Lung (tissue), 12 donors: Measurements from ENCODE around the gene KLHL30. TPM values are rescaled to one million over a fixed set of nuclear protein-coding genes. Genes with fewer than 3 reads are reported as not detected.

Experiments used
- ATAC-seq: fragments of 200-7000 bp; cut with Tn5 transposase; one replicate; pipeline ENCODE4 v1.9.1; 2020; ENCODE audit warnings: moderate number of reproducible peaks; ENCODE audit not compliant: insufficient read depth, low FRiP score
- DNase-seq, 3 donors: peaks; one replicate each; pipeline ENCODE4 v3.0.0-alpha.2; 2013 to 2017
- H3K27ac ChIP-seq, 2 donors: one replicate each; pipeline ENCODE4 v1.5.1; 2013; ENCODE audit warnings: mild to moderate bottlenecking in 2 of 2, moderate library complexity in 2 of 2, control low read depth in 1 of 2, inconsistent platforms in 1 of 2, low read depth in 1 of 2, low read length in 1 of 2
- H3K27me3 ChIP-seq, 3 donors: one replicate each; pipeline ENCODE4 v1.5.1; 2013; ENCODE audit warnings: low read length in 2 of 3; ENCODE audit not compliant: control insufficient read depth in 3 of 3, insufficient read depth in 3 of 3
- H3K36me3 ChIP-seq, 4 donors: one replicate each; pipeline ENCODE4 v1.5.1; 2013; ENCODE audit warnings: low read length in 4 of 4, mild to moderate bottlenecking in 1 of 4, moderate library complexity in 1 of 4; ENCODE audit not compliant: control insufficient read depth in 4 of 4, insufficient read depth in 4 of 4
- H3K4me1 ChIP-seq, 5 donors: one replicate each; pipeline ENCODE4 v1.5.1; 2013; ENCODE audit warnings: low read length in 5 of 5, mild to moderate bottlenecking in 2 of 5, moderate library complexity in 1 of 5; ENCODE audit not compliant: control insufficient read depth in 5 of 5, insufficient read depth in 5 of 5
- H3K4me3 ChIP-seq: one replicate; pipeline ENCODE4 v1.5.1; 2013; ENCODE audit warnings: mild to moderate bottlenecking, control low read depth, moderate library complexity
- H3K9ac ChIP-seq, 2 donors: one replicate each; pipeline ENCODE4 v1.5.1; 2013; ENCODE audit warnings: low read length in 2 of 2, control low read depth in 1 of 2; ENCODE audit not compliant: insufficient read depth in 1 of 2
- H3K9me3 ChIP-seq, 4 donors: one replicate each; pipeline ENCODE4 v1.5.1; 2013; ENCODE audit warnings: low read length in 3 of 4, mild to moderate bottlenecking in 1 of 4, moderate library complexity in 1 of 4; ENCODE audit not compliant: control insufficient read depth in 4 of 4, insufficient read depth in 3 of 4
- CTCF ChIP-seq: IDR thresholded peaks from 2 replicates; pipeline ENCODE4 v1.5.1; 2012; ENCODE audit warnings: mild to moderate bottlenecking; ENCODE audit errors: control extremely low read depth, extremely low read depth
- WGBS, 2 donors: extraction: QIAGEN DNeasy Blood & Tissue Kit; methylation state at CpG; one replicate each; pipeline ENCODE4 v1.1.7; 2013; 5-methylcytosine and 5-hydroxymethylcytosine counted together
- polyA plus RNA-seq, 2 donors: library from polyadenylated mRNA; stranded (reverse); fragments of 200-250 nt; gene quantifications; one replicate each; pipeline ENCODE4 v1.2.1, GENCODE V29; 2013
- total RNA-seq, 2 donors: library from RNA; depleted of rRNA in 1 of 2; stranded (reverse); fragments of >200 nt in 1 of 2; gene quantifications; one replicate each; pipeline ENCODE4 v1.2.1, GENCODE V29; 2014 to 2021
- donor health status: control.
- donor health status: control.
- donor health status: Bipolar disorder and iron deficiency.
- donor health status: healthy.
- donor health status: DM: yes; HTN: yes; CAD: no.

Gene KLHL30
- total and polyA plus RNA-seq, 4 donors, result 0.18 to 2.1 (median 0.39) TPM

- H3K9me3 ChIP-seq, result no peaks in the 10 kb centered on the region
- DNase-seq, result no peak
- H3K27ac ChIP-seq, result no peak within 1 kb of the TSS
- H3K27me3 ChIP-seq, result no peaks in the 10 kb centered on the region
- WGBS, 2 donors, result 71 to 82% methylated on average over 38 of the region's 38 CpGs
- no peak within 1 kb of the TSS for H3K9ac ChIP-seq
- no peaks in the 10 kb centered on the region for H3K36me3 ChIP-seq
- no peak for TF ChIP-seq CTCF
- no peak within 1 kb of the TSS for H3K4me3 ChIP-seq
- ATAC-seq, result no peak
- H3K4me1 ChIP-seq, result peaks cover 0 to 3% (median 0%) of the 10 kb centered on the region in 5 donors
These were observed 38.2 kb upstream of the KLHL30 start, which contains the start of gene ESPNL for GRCh38 chr2:238100049-238100820. Gene ESPNL, plus strand, starts transcription at chr2:238100340. Its CDS starts 80 bp downstream, at chr2:238100420.

- Histone ChIP-seq H3K27ac (no peak overlapping the region), H3K27me3 (no peaks in the 10 kb centered on the region), H3K4me3 (no peak overlapping the region), H3K36me3 (no peaks in the 10 kb centered on the region), H3K9ac (no peak overlapping the region), H3K4me1 (peaks cover 0 to 3% (median 0%) of the 10 kb centered on the region in 5 donors), H3K9me3 (no peaks in the 10 kb centered on the region)
- ATAC-seq (no peak), DNase-seq (no peak)
- WGBS, 2 donors, result 84 to 89% methylated on average over 27 to 28 of the region's 28 CpGs
- TF ChIP-seq CTCF, result no peak
These were observed 37.4 kb upstream of the KLHL30 start for GRCh38 chr2:238100821-238101771.

DNA sequence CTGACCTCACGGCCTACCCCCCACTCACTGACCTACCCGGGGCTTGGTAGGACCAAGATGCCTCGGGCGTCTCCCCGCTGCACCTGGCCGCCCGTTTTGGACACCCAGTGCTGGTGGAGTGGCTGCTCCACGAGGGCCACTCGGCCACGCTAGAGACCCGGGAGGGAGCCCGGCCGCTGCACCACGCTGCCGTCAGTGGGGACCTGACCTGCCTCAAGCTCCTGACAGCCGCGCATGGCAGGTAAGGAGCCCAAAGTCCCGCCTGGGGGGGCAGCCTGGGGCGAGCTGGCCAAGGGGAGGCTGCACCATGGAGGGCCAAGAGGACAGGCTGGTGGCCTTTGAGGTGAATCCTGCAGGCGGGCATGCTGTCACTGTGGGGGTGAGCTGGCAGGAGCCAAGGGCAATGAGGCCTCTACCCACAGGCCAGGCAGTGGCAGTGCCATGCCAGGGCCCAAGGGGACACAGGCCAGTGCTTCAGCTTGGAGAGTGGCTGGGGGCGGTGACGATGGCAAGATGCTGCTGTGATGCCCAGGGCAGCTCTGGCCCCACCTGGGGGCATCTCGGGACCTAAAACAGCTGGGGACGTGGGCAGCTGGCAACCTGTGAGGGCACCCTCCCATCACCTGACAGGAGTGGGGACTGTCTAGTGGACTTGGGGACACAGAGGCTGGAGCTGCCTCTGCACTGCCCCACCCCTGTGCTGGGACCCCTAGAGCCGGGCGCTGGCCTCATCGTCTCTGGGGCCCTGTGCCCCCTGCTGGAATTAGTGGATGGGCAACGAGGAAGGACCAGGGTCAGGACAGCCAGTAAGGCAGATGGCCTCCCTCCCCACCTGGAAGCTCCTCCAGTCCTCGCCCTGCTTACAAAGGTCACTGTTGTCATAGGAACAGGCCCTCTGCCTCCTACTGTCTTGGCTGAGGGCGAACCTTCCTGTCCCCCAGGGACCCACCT, 36.3 kb upstream of the KLHL30 start:
- ATAC-seq, result no peak
- H3K4me1 ChIP-seq, result peaks cover 0 to 3% (median 0%) of the 10 kb centered on the region in 5 donors
- WGBS, 2 donors, result 90 to 92% methylated on average over 30 of the region's 30 CpGs
- H3K4me3 ChIP-seq, result no peak overlapping the region
- no peak overlapping the region for H3K9ac ChIP-seq
- H3K36me3 ChIP-seq, result no peaks in the 10 kb centered on the region
- no peak overlapping the region for H3K27ac ChIP-seq
- no peak for TF ChIP-seq CTCF
- DNase-seq, result no peak
- no peaks in the 10 kb centered on the region for H3K27me3 ChIP-seq
- H3K9me3 ChIP-seq, result no peaks in the 10 kb centered on the region
